Stimulated activated CD8-positive, alpha-beta memory T cell treated with anti-CD3 and anti-CD28 coated beads, Interleukin-7, amount 100 ng/mL, for 48 hours (primary cell): ENCODE results near the gene RBM4B.

Source experiments
- DNase-seq, 2 donors: peaks; one replicate each; pipeline ENCODE4 v3.0.0-alpha.2; 2020; ENCODE audit warnings: low read depth in 1 of 2; ENCODE audit errors: extremely low read depth in 1 of 2

Gene RBM4B

DNA sequence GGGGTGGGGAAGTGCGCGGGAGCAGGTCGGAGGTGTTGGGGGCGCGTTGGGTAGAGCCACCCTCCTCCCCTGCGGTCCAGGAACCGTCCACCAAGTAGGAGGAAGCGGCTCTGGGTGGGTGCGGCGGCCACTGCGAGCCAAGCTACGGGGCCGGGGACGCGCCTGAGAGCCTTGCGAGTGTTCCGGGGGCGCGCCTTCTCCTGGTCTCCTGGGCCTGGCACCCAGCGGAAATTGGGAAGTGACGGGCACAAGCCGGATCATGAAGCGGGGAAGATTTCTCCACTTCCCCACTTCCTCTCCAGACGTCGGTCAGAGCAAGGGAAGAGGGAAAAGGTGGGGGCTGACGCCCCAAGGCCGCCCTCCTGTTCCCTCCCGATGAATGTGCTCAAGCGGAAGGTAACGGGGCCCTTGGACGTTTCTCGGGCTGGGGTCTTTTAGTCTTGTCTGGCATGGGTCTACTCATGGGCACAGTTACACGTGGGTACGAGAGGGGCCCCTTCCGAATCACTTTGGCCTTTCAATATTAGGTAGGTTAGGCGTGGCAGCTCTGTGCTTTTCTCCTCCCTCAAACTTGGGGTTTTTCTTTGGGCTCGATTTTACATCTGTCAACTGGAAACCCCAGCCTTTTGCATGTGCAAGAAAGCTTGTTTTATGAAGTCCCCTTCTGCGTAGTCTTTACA is 60.4 kb downstream of the RBM4B start:
- DNase-seq, result no peak

- peak; percentile 95 to 99 for DNase-seq
Observed at GRCh38 chr11:66616379-66617154, 61.1 kb downstream of the RBM4B start, which contains the start of gene RBM14. Gene RBM14, plus strand, starts transcription at chr11:66616630. Its CDS starts 91 bp downstream, at chr11:66616721.
